ENCODE data around the gene NRG3.

DNA sequence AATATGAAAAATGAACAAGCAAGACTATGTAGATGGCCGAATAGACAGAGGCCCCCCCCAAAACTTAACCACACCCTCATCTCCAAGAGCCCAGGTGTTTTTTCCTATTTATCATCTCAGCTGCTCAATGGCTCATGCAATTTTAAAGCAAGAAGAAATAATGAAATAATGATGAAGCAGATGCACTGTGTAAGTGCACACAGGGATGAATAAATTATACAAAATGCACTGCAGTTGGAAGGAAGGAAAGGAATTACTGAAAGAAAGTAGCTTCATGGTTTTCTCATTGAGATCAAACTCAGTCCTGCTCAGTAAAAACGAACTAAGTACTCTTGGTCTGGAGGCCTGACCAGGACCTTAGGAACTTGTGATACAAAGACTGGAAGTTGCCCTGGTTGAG is 810.1 kb downstream of the NRG3 start:
- TF ChIP-seq CTCF (IDR thresholded peaks at IDR 0.05) (no peak), POLR2A (IDR thresholded peaks at IDR 0.05) (no peak)
